CD14-positive monocyte (primary cell): Measurements from ENCODE around the gene MBNL2. TPM values are rescaled to one million over a fixed set of nuclear protein-coding genes. Genes with fewer than 3 reads are reported as not detected.

Experiments
- DNase-seq, 3 donors: peaks; one replicate each; pipeline ENCODE4 v3.0.0-alpha.2; 2011 to 2022
- H2AFZ ChIP-seq: 2 replicates; pipeline ENCODE4 v1.6.0; 2012; ENCODE audit warnings: mild to moderate bottlenecking, low read depth, low read length, inconsistent platforms; ENCODE audit not compliant: insufficient read depth, poor library complexity, severe bottlenecking
- H3K27ac ChIP-seq, 2 donors: 1 replicate in 1 of 2; 2 replicates in 1 of 2; pipeline ENCODE4 v1.5.1; 2012 to 2013; ENCODE audit warnings: low read length in 2 of 2, control low read depth in 1 of 2, inconsistent platforms in 1 of 2, low read depth in 1 of 2, mild to moderate bottlenecking in 1 of 2
- H3K27me3 ChIP-seq, 2 donors: one replicate each; pipeline versions ENCODE4 v1.6.0 to v1.6.1; 2011 to 2013; ENCODE audit warnings: low read length in 2 of 2; ENCODE audit not compliant: control insufficient read depth in 2 of 2, insufficient read depth in 2 of 2
- H3K36me3 ChIP-seq, 2 donors: replicated peaks in 1 of 2; 1 replicate in 1 of 2; 2 replicates in 1 of 2; pipeline versions ENCODE4 v1.5.1 to v1.6.1; 2012 to 2013; ENCODE audit warnings: low read length in 2 of 2, control low read depth in 1 of 2, inconsistent platforms in 1 of 2, mild to moderate bottlenecking in 1 of 2; ENCODE audit not compliant: insufficient read depth in 2 of 2, control insufficient read depth in 1 of 2
- H3K4me1 ChIP-seq, 2 donors: 1 replicate in 1 of 2; 2 replicates in 1 of 2; pipeline versions ENCODE4 v1.5.1 to v1.6.1; 2012 to 2013; ENCODE audit warnings: low read length in 2 of 2, control low read depth in 1 of 2, inconsistent platforms in 1 of 2, mild to moderate bottlenecking in 1 of 2, moderate library complexity in 1 of 2; ENCODE audit not compliant: insufficient read depth in 2 of 2, control insufficient read depth in 1 of 2
- H3K4me2 ChIP-seq: replicated peaks from 2 replicates; pipeline ENCODE3; 2012; ENCODE audit warnings: low read length, moderate library complexity, mild to moderate bottlenecking; ENCODE audit not compliant: poor library complexity, severe bottlenecking; ENCODE audit errors: extremely low read depth
- H3K4me3 ChIP-seq, 3 experiments: fragments of 200-600 bp in 1 of 3; sonication (generic) in 1 of 3; replicated peaks in 1 of 3; 1 replicate in 2 of 3; 2 replicates in 1 of 3; pipeline ENCODE4 v1.5.1; 2011 to 2013; ENCODE audit warnings: low read length in 3 of 3, mild to moderate bottlenecking in 3 of 3, control low read depth in 2 of 3, low read depth in 2 of 3, inconsistent platforms in 1 of 3, moderate library complexity in 1 of 3
- H3K79me2 ChIP-seq: 2 replicates; pipeline ENCODE4 v1.6.0; 2012; ENCODE audit warnings: mild to moderate bottlenecking, control low read depth, inconsistent platforms, low read length, moderate library complexity; ENCODE audit not compliant: insufficient read depth
- H3K9ac ChIP-seq: 2 replicates; pipeline ENCODE4 v1.6.0; 2017; ENCODE audit warnings: low read length, mild to moderate bottlenecking; ENCODE audit not compliant: insufficient read depth, poor library complexity, severe bottlenecking
- H3K9me3 ChIP-seq, 2 donors: replicated peaks in 1 of 2; 1 replicate in 1 of 2; 2 replicates in 1 of 2; pipeline versions ENCODE4 v1.5.1 to v1.6.1; 2012 to 2013; ENCODE audit warnings: low read length in 2 of 2, control low read depth in 1 of 2; ENCODE audit not compliant: control insufficient read depth in 1 of 2, insufficient read depth in 1 of 2
- H4K20me1 ChIP-seq: 2 replicates; pipeline ENCODE4 v1.6.0; 2012; ENCODE audit warnings: mild to moderate bottlenecking, low read length, control low read depth, moderate library complexity; ENCODE audit not compliant: insufficient read depth
- H3K27ac Mint-ChIP-seq, 7 donors: one replicate each; pipeline ENCODE4 v1.8.0; 2020; ENCODE audit warnings: mild to moderate bottlenecking in 7 of 7, mixed read lengths in 7 of 7, moderate library complexity in 6 of 7, inconsistent platforms in 2 of 7
- H3K27me3 Mint-ChIP-seq, 3 donors: one replicate each; pipeline ENCODE4 v1.8.0; 2021 to 2022; ENCODE audit warnings: low read depth in 3 of 3, mild to moderate bottlenecking in 3 of 3, mixed read lengths in 3 of 3, moderate library complexity in 3 of 3, inconsistent platforms in 1 of 3
- H3K36me3 Mint-ChIP-seq, 2 donors: one replicate each; pipeline ENCODE4 v1.8.0; 2020; ENCODE audit warnings: mixed read lengths in 2 of 2, inconsistent platforms in 1 of 2, mild to moderate bottlenecking in 1 of 2
- H3K4me1 Mint-ChIP-seq: one replicate; pipeline ENCODE4 v1.8.0; 2020; ENCODE audit warnings: mild to moderate bottlenecking, mixed read lengths
- H3K4me3 Mint-ChIP-seq, 2 donors: one replicate each; pipeline ENCODE4 v1.8.0; 2020; ENCODE audit warnings: mild to moderate bottlenecking in 2 of 2, mixed read lengths in 2 of 2, moderate library complexity in 1 of 2
- H3K9me3 Mint-ChIP-seq, 7 donors: one replicate each; pipeline ENCODE4 v1.8.0; 2020 to 2022; ENCODE audit warnings: mixed read lengths in 7 of 7, mild to moderate bottlenecking in 6 of 7, moderate library complexity in 6 of 7, inconsistent platforms in 2 of 7
- WGBS: methylation state at CpG from one replicate; pipeline ENCODE4 v1.1.5; 2013; ENCODE audit warnings: missing lambda C conversion rate; ENCODE audit not compliant: insufficient coverage; 5-methylcytosine and 5-hydroxymethylcytosine counted together
- intact Hi-C, 2 donors: fragments of 100-400 bp; cut with micrococcal nuclease; formaldehyde crosslinking; loops; one replicate each; pipeline versions ENCODE4 v1.15.0 to v1.15.1; 2023
- polyA plus RNA-seq, 3 donors: library from polyadenylated mRNA; depleted of rRNA in 1 of 3; unstranded in 2 of 3; stranded (reverse) in 1 of 3; fragments of 300-500 nt in 2 of 3; fragments of >200 nt in 1 of 3; fragmentation: Illumina TruSeq in 2 of 3; gene quantifications; 1 replicate in 2 of 3; 2 replicates in 1 of 3; pipeline ENCODE4 v1.2.3, GENCODE V29; 2012 to 2021
- TF ChIP-seq, protein P1 (sequence below): fragments of 200-600 bp; IDR thresholded peaks from one replicate; pipeline ENCODE4 v1.8.0; 2022; ENCODE audit warnings: antibody characterized with exemption, mild to moderate bottlenecking

MBNL2 gene
- polyA plus RNA-seq, 3 donors, result 8.5 to 15.5 (median 13.4) TPM

DNA sequence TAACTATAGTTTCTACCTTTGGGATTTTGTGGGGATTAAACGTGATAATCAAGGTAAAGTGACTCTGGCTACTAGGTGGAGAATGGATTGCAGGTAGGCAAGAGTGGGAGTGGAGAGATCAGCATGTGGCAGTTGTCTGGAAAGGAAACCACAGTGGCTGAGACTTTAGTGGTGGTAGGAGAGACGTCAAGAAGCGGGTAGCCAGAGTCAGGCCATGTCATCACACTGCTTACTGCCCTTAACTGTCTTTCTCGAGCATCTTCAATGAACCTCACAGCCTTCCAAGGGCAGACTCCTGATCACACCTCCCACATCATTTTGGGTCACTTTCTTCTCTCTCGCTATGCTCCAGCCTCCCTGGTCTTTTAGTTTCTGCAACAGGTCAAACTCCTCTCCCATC is 28.6 kb upstream of the MBNL2 start:
- no peak for DNase-seq
- no peaks in the 10 kb centered on the region for H4K20me1 ChIP-seq
- H3K9ac ChIP-seq, result no peak overlapping the region
- H3K9me3 ChIP-seq, result no peaks in the 10 kb centered on the region
- H3K4me1 ChIP-seq, result no peaks in the 10 kb centered on the region
- H3K36me3 ChIP-seq, result no peaks in the 10 kb centered on the region
- WGBS, result 83% methylated on average over 3 of the region's 5 CpGs
- Mint-ChIP-seq H3K9me3 (peaks cover 0 to 8% (median under 1%) of the 10 kb centered on the region in 7 donors), H3K27ac (no peak overlapping the region), H3K36me3 (no peaks in the 10 kb centered on the region), H3K27me3 (peaks cover 23 to 33% (median 27%) of the 10 kb centered on the region in 3 donors), H3K4me3 (no peak overlapping the region), H3K4me1 (peaks cover 5% of the 10 kb centered on the region)
- H3K27ac ChIP-seq, result no peak overlapping the region
- no peak overlapping the region for H3K4me2 ChIP-seq
- TF ChIP-seq, protein P1, sequence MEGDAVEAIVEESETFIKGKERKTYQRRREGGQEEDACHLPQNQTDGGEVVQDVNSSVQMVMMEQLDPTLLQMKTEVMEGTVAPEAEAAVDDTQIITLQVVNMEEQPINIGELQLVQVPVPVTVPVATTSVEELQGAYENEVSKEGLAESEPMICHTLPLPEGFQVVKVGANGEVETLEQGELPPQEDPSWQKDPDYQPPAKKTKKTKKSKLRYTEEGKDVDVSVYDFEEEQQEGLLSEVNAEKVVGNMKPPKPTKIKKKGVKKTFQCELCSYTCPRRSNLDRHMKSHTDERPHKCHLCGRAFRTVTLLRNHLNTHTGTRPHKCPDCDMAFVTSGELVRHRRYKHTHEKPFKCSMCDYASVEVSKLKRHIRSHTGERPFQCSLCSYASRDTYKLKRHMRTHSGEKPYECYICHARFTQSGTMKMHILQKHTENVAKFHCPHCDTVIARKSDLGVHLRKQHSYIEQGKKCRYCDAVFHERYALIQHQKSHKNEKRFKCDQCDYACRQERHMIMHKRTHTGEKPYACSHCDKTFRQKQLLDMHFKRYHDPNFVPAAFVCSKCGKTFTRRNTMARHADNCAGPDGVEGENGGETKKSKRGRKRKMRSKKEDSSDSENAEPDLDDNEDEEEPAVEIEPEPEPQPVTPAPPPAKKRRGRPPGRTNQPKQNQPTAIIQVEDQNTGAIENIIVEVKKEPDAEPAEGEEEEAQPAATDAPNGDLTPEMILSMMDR, result no peak
- H3K79me2 ChIP-seq, result no peaks in the 10 kb centered on the region
- no peak overlapping the region for H2AFZ ChIP-seq
- intact Hi-C loops, result no loop called here
- peaks cover 15 to 21% of the 10 kb centered on the region in 2 donors for H3K27me3 ChIP-seq
- H3K4me3 ChIP-seq, result no peak overlapping the region

DNA sequence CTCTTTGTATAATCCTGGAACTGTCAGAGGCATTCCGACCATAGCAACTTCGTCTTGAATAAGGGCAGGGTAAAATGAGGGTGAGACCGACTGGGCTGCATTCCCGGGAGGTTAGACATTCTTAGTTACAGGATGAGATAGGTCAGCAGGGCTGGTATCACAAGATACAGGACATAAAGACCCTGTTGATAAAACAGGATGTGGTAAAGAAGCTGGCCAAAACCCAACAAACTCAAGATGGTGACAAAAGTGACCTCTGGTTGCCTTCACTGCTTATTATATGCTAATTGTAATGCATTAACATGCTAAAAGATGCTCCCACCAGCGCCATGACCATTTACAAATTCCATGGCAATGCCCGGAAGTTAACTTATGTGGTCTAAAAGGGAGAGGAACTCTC is 27.7 kb upstream of the MBNL2 start:
- no peak for DNase-seq

More for the DNA sequence above, 27.7 kb upstream of the MBNL2 start:
- H3K9me3 ChIP-seq, result no peaks in the 10 kb centered on the region
- no peaks in the 10 kb centered on the region for H3K36me3 ChIP-seq
- H3K9ac ChIP-seq, result no peak overlapping the region
- H2AFZ ChIP-seq, result no peak overlapping the region
- H3K4me2 ChIP-seq, result no peak overlapping the region
- H3K27me3 Mint-ChIP-seq, result peaks cover 21 to 30% (median 28%) of the 10 kb centered on the region in 3 donors
- no peak overlapping the region for H3K27ac ChIP-seq
- H3K36me3 Mint-ChIP-seq, result no peaks in the 10 kb centered on the region
- 13% methylated on average over 3 of the region's 6 CpGs for WGBS
- TF ChIP-seq, protein P1, result no peak
- H4K20me1 ChIP-seq, result no peaks in the 10 kb centered on the region
- H3K4me3 ChIP-seq, result no peak overlapping the region
- peaks cover 14 to 26% of the 10 kb centered on the region in 2 donors for H3K27me3 ChIP-seq
- no peaks in the 10 kb centered on the region for H3K79me2 ChIP-seq
- intact Hi-C loops, result no loop called here
- H3K4me1 ChIP-seq, result no peaks in the 10 kb centered on the region
- H3K4me1 Mint-ChIP-seq, result peaks cover 3% of the 10 kb centered on the region
- no peak overlapping the region for H3K4me3 Mint-ChIP-seq
- no peak overlapping the region for H3K27ac Mint-ChIP-seq
- peaks cover 0 to 7% (median 3%) of the 10 kb centered on the region in 7 donors for H3K9me3 Mint-ChIP-seq
